Neural cell (in vitro differentiated cells): ENCODE data around the gene GLI3.

ENCODE experiments used
- EP300 ChIP-seq: fragments of 450-650 bp; conservative IDR thresholded peaks from 2 replicates; pipeline ENCODE4 v1.6.1; 2014; ENCODE audit warnings: antibody characterized with exemption, mild to moderate bottlenecking, moderate library complexity; ENCODE audit not compliant: poor library complexity, severe bottlenecking
- REST ChIP-seq: IDR thresholded peaks from 2 replicates; pipeline ENCODE4 v1.6.1; 2012; ENCODE audit warnings: borderline replicate concordance
- TAF1 ChIP-seq: IDR thresholded peaks from 2 replicates; pipeline ENCODE4 v1.6.1; 2012; ENCODE audit warnings: low read depth

- no peak for TF ChIP-seq TAF1
- TF ChIP-seq EP300: no peak
- no peak for TF ChIP-seq REST
These were observed 264.7 kb downstream of the GLI3 start for GRCh38 chr7:41972270-41972669.
